ENCODE measurements around the gene TMEM39A.

DNA sequence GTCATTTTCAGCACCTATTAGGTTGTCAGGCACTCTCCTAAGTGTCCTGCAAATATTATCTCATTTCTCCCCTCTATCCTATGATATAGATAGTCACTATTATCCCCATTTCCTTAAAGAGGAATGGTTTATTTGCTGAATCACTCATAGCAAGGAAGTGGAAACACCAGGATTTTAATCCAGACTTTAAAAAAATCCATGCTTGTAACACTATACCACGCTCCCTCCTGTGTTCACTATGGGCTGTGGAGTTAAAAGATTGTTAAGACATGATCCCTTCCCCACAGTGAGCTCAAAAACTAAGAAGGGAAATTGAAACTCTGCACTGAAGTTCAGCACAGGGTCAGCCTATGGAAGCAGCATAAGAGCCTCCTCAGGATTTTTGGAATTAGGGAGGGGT, 60.2 kb downstream of the TMEM39A start:
- TF ChIP-seq FOXK2 (IDR thresholded peaks at IDR 0.05) (no peak), GATAD2B (conservative IDR thresholded peaks at IDR 0.05; ENCODE audit: low read depth) (no peak), POLR2AphosphoS5 (IDR thresholded peaks at IDR 0.05; ENCODE audit: low read length) (no peak), CEBPB (IDR thresholded peaks at IDR 0.05; ENCODE audit: borderline replicate concordance in 1 of 2, low read depth in 2 of 2, low read length in 2 of 2) (no peak), TCF12 (IDR thresholded peaks at IDR 0.05; ENCODE audit: low read depth, low read length) (no peak), EED (IDR thresholded peaks at IDR 0.05; ENCODE audit: low read depth) (no peak), ZNF274 (IDR thresholded peaks at IDR 0.05; ENCODE audit: insufficient read depth, insufficient read length) (no peak), NFIC (IDR thresholded peaks at IDR 0.05; ENCODE audit: low read depth, low read length) (no peak), RAD21 (IDR thresholded peaks at IDR 0.05; ENCODE audit: insufficient read depth, low read depth, low read length) (no peak)
- TF ChIP-seq, protein P1, sequence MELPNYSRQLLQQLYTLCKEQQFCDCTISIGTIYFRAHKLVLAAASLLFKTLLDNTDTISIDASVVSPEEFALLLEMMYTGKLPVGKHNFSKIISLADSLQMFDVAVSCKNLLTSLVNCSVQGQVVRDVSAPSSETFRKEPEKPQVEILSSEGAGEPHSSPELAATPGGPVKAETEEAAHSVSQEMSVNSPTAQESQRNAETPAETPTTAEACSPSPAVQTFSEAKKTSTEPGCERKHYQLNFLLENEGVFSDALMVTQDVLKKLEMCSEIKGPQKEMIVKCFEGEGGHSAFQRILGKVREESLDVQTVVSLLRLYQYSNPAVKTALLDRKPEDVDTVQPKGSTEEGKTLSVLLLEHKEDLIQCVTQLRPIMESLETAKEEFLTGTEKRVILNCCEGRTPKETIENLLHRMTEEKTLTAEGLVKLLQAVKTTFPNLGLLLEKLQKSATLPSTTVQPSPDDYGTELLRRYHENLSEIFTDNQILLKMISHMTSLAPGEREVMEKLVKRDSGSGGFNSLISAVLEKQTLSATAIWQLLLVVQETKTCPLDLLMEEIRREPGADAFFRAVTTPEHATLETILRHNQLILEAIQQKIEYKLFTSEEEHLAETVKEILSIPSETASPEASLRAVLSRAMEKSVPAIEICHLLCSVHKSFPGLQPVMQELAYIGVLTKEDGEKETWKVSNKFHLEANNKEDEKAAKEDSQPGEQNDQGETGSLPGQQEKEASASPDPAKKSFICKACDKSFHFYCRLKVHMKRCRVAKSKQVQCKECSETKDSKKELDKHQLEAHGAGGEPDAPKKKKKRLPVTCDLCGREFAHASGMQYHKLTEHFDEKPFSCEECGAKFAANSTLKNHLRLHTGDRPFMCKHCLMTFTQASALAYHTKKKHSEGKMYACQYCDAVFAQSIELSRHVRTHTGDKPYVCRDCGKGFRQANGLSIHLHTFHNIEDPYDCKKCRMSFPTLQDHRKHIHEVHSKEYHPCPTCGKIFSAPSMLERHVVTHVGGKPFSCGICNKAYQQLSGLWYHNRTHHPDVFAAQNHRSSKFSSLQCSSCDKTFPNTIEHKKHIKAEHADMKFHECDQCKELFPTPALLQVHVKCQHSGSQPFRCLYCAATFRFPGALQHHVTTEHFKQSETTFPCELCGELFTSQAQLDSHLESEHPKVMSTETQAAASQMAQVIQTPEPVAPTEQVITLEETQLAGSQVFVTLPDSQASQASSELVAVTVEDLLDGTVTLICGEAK (IDR thresholded peaks at IDR 0.05; ENCODE audit: borderline replicate concordance) = no peak
- TF ChIP-seq, protein P2, sequence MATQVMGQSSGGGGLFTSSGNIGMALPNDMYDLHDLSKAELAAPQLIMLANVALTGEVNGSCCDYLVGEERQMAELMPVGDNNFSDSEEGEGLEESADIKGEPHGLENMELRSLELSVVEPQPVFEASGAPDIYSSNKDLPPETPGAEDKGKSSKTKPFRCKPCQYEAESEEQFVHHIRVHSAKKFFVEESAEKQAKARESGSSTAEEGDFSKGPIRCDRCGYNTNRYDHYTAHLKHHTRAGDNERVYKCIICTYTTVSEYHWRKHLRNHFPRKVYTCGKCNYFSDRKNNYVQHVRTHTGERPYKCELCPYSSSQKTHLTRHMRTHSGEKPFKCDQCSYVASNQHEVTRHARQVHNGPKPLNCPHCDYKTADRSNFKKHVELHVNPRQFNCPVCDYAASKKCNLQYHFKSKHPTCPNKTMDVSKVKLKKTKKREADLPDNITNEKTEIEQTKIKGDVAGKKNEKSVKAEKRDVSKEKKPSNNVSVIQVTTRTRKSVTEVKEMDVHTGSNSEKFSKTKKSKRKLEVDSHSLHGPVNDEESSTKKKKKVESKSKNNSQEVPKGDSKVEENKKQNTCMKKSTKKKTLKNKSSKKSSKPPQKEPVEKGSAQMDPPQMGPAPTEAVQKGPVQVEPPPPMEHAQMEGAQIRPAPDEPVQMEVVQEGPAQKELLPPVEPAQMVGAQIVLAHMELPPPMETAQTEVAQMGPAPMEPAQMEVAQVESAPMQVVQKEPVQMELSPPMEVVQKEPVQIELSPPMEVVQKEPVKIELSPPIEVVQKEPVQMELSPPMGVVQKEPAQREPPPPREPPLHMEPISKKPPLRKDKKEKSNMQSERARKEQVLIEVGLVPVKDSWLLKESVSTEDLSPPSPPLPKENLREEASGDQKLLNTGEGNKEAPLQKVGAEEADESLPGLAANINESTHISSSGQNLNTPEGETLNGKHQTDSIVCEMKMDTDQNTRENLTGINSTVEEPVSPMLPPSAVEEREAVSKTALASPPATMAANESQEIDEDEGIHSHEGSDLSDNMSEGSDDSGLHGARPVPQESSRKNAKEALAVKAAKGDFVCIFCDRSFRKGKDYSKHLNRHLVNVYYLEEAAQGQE (IDR thresholded peaks at IDR 0.05; ENCODE audit: low read depth, low read length) = no peak
- TF ChIP-seq, protein P3, sequence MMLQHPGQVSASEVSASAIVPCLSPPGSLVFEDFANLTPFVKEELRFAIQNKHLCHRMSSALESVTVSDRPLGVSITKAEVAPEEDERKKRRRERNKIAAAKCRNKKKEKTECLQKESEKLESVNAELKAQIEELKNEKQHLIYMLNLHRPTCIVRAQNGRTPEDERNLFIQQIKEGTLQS (IDR thresholded peaks at IDR 0.05; ENCODE audit: borderline replicate concordance, extremely low read depth, low read depth, low read length) = no peak

All from GM12878 (cell line).